GM18511 (cell line): ENCODE measurements around the gene COASY.
A peak's percentile ranks its signal among the peaks of the same experiment; 100 is the strongest.
"Not testable (repeated sequence)": the region's sequence is repeated elsewhere in the genome, so short reads cannot be mapped to it uniquely, and the experiment has no call there.

ENCODE experiments used
- ATAC-seq: cut with Tn5 transposase; IDR thresholded peaks from one replicate; pipeline ENCODE4 v1.9.1; 2021; ENCODE audit warnings: mild to moderate bottlenecking, moderate library complexity; ENCODE audit not compliant: unreplicated experiment

COASY gene

GRCh38 chr17:42531455-42532354, 30.2 kb upstream of the COASY start:
- no peak for ATAC-seq

GRCh38 chr17:42535155-42536047, 26.5 kb upstream of the COASY start:
- peak; percentile 12 for ATAC-seq

- ATAC-seq: peak; percentile 84
Observed at GRCh38 chr17:42536048-42536371, 25.9 kb upstream of the COASY start, which contains the start of gene NAGLU. Gene NAGLU, plus strand, starts transcription at chr17:42536241. Its CDS starts 32 bp downstream, at chr17:42536273.

GRCh38 chr17:42536372-42537155, 25.4 kb upstream of the COASY start:
- peak; percentile 78 for ATAC-seq

- ATAC-seq: no peak
Observed at GRCh38 chr17:42537156-42537805, 24.7 kb upstream of the COASY start.

- no peak for ATAC-seq
Observed at GRCh38 chr17:42537826-42538451, 24.0 kb upstream of the COASY start.

GRCh38 chr17:42538482-42538881, 23.5 kb upstream of the COASY start:
- no peak for ATAC-seq

GRCh38 chr17:42540558-42540957, 21.4 kb upstream of the COASY start:
- not testable (repeated sequence) for ATAC-seq

GRCh38 chr17:42541041-42541833, 20.7 kb upstream of the COASY start:
- no peak for ATAC-seq

GRCh38 chr17:42543190-42544079, 18.5 kb upstream of the COASY start:
- no peak for ATAC-seq

GRCh38 chr17:42544874-42545283, 17.1 kb upstream of the COASY start:
- no peak for ATAC-seq

GRCh38 chr17:42545755-42546505, 16.0 kb upstream of the COASY start:
- not testable (repeated sequence) for ATAC-seq

GRCh38 chr17:42547001-42547461, 14.9 kb upstream of the COASY start:
- ATAC-seq: no peak

- no peak for ATAC-seq
Observed at GRCh38 chr17:42547698-42548069, 14.3 kb upstream of the COASY start.

GRCh38 chr17:42548070-42548837, 13.7 kb upstream of the COASY start:
- ATAC-seq: no peak

- no peak for ATAC-seq
Observed at GRCh38 chr17:42548993-42549755, 12.8 kb upstream of the COASY start.
